Forelimb muscle (tissue), 1 donor: Measurements from ENCODE around the gene UNC5B. TPM values are rescaled to one million over a fixed set of nuclear protein-coding genes. Genes with fewer than 3 reads are reported as not detected.
"Not testable (repeated sequence)": the region's sequence is repeated elsewhere in the genome, so short reads cannot be mapped to it uniquely, and the experiment has no call there.

Experiments used
- DNase-seq: peaks from one replicate; pipeline ENCODE4 v3.0.0-alpha.2; 2013; ENCODE audit warnings: low read depth
- polyA plus RNA-seq: library from polyadenylated mRNA; unstranded; fragments of 120-200 nt; gene quantifications from one replicate; pipeline ENCODE4 v1.2.1, GENCODE V29; 2013; ENCODE audit not compliant: insufficient read length

The UNC5B gene
- polyA plus RNA-seq, 1 donor, result 11.1 TPM

GRCh38 chr10:71209352-71209715 is 3.0 kb upstream of the UNC5B start:
- DNase-seq, result no peak

DNA sequence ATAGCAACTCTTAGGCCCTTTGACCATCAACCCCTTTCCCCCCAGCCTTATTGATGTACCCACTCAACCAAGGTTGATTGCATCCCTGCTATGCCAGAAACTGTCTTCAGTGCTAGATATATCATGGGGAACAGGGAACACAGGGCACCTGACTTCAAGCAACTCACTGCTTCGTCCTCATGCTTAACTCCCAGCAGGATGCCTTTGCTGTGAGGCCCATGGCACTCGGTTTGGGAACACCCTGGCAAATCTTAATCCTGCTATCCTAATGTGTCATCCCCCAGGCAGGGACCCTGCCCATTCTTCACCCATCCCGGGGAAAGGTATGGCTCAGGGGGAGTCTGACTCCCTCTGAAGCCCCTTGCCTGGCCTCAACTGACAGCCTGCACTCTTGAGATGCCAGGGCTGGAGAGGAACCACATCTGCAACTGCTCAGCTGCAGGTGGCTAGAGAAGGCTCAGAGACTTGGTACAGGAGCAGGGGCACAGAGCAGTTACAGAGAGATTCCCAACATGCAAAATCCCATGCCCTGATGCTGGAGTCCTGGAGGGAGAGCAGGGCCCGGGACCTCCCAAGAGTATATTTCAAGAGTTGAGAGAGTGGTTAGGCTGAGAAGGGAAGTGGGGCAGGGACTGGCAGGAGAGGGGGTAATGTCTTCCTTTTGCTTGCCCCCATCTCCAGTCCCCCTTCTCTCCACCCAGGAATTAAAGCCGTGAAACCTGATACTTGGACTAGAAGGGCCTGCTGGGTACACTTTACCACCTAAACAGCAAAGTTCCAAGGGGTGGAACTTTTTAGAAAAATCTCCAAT is 2.4 kb upstream of the UNC5B start:
- no peak for DNase-seq

GRCh38 chr10:71210542-71210871 is 1.9 kb upstream of the UNC5B start:
- DNase-seq, result no peak

DNA sequence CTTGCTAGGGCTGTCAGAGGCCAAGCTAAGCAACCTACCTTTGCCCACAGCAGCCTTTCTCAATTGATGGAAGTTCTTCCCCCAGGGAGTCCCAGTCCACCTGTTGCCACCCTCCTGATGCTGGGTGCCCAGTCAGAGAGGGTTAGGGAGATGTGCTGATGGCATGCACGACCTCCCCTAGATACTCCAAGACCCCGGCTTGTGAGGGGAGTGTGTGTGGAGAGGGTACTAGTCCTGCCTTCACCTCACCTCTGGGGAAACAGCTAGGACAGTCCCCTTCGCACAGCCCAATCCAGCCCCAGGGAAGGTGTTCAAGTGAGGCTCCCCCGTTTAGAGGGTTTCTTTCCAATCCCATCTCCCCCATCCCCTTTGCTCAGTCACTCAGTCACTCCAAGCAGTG is 1.3 kb upstream of the UNC5B start:
- no peak for DNase-seq

GRCh38 chr10:71211775-71212317 is 524 bp upstream of the UNC5B start:
- no peak for DNase-seq

GRCh38 chr10:71213127-71213621 is 804 bp downstream of the UNC5B start:
- DNase-seq, result no peak

DNA sequence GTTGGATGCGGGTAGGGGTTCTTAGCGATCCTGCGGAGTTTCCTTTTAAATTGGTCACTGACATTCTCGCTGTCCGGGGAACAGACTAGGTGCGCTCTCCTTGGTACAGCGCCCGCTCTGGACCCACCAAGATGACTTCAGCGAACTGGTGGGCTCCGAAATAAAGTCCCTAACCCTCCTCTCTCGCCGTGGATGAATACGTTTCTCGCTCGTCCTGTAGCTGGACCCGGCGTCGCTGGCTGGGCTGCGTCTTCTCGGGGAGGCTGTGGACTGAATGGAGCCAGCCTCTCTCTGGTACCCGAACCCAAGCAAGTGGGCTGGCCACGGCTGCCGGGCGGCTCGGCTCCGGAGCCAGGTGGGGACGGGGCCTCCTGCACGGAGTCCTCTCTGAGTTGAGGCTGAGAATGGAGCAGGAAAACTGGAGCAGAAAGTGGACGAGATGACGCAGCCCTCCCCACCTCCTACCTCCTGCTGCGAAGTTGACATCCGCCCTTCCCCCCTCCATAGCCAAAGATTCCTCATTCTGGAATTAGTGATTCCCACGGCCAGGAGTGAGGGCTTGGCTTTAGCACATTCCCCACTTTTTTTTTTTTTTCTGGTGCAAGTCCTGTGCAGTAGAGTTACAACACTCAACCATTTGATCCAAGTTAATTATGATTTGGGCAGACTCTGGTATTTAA is 1.5 kb downstream of the UNC5B start:
- no peak for DNase-seq

DNA sequence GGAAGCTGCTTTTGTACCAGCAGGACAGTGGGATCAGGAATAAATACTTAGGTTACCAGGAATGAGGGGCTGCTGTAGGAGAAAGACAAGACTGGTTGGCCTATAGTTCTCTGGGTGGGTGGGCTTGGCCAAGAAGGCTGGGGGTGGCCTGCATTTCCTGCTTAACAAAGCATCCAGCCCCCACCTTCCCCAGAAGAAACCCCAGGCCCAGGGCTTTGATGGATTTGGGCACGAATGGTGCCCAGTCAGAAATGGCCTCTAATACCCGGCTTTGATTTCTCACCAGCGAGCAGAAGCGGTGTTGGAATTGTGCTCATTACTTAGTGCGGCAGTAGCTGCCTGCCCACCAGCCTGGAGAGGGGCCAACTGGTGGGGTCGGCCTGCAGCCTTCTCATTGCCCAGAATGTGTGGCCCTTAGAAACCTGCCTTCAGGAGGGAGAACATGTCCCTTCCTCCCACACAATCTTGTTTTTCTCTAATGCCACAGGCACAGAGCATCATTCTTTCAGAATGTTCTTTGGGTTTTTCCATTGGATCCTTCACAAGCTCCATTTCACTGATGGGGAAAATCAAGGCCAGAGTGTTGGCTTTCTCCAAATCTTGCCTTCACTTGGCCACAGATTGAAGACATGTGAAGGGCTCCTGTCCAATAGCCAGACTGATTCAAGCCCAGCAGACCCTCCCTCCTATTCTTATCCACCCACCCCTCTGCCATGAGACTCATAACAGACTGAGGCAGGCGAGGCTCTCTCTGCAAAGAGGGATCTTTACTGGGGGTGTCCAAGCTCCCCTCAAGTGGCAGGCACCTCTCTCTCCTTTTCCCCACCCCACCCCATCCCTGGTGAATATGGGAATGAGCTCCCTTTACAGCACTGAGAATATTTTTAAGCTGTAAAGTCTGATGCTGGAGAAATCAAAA is 2.5 kb downstream of the UNC5B start:
- no peak for DNase-seq

GRCh38 chr10:71216363-71216695 is 4.0 kb downstream of the UNC5B start:
- DNase-seq, result no peak

DNA sequence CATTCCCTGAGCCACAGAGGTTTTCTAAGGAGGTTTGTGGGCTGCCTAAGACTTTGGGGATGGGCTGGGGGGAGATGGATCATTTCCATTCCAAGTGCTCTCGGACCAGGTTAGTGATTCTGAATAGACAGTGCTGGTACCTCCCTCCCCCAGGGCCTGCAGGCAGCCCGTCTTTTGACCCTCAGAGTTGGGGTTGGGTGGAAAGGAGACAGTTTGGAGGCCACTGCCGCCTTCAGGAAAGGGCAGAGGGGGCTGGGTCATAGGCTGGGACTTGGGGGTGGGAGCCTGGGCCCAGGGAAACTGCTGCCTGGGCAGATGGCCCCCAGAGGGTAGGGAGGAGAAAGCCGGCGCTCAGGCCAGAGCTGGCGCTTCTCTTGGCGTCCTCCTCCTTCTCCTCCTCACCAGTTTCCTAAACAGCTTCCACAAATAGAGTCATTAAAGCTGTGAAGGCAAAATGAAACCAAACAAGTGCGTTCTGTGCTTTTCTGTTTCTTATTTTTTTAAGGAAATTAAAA is 4.4 kb downstream of the UNC5B start:
- no peak for DNase-seq

GRCh38 chr10:71217266-71218045 is 5.1 kb downstream of the UNC5B start:
- no peak for DNase-seq

GRCh38 chr10:71218046-71218650 is 5.8 kb downstream of the UNC5B start:
- no peak for DNase-seq

GRCh38 chr10:71218651-71219050 is 6.3 kb downstream of the UNC5B start:
- DNase-seq, result no peak

DNA sequence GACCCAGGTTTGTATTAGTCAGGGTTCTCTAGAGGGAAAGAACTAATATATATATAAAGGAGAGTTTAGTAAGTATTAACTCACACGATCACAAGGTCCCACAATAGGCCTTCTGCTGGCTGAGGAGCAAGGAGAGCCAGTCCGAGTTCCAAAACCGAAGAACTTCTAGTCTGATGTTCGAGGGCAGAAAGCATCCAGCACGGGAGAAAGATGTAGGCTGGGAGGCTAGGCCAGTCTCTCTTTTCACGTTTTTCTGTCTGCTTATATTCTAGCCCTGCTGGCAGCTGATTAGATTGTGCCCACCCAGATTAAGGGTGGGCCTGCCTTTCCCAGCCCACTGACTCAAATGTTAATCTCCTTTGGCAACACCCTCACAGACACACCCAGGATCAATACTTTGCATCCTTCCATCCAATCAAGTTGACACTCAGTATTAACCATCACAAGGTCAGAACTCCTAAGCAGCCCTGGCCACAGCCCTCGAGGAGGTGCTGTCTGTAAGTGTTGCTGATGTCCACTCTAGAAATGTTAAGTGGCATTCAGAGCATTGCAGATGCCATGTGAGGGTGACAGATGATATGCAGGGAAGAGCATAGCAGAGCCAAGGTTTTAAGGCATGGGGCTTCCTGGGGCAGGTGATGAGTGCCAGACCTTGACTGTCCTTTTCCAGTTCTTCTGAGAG is 7.0 kb downstream of the UNC5B start:
- DNase-seq, result not testable (repeated sequence)

DNA sequence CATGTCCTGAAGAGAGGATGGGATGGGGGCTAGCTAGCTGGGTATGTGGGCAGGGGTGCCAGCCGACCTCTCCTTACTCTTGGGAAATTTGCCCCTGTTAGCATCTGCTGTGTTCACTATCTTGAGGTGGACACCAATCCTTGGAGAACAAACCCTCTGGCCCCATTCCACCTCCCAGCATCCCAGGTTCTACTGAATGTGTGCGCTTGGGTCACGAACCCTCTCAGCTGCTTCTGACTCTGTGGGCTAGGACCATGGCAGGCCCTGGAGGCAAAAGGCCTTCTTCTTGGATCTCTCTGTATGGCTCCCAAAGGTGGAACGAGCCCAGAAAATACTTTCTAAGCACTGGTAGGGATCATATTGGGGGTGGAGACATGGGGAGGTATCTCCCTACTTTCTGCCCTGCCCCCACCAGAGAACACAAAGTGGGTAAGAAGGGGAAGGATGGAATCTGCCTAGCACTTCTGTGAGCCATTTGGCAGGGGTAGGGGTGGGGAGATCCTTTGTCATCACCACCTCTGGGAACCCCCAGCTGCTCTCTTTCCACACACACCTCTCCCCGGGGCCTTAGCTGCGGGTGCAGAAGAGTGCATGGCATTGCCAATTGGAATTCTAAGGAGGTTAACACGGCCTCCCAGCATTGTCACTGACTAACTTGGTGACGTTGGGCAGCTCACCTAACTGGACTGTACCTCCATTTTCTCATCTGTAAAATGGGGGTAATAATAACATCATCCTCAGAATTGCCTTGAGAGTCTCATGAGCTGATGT is 7.7 kb downstream of the UNC5B start:
- DNase-seq, result no peak

- no peak for DNase-seq
Measured at GRCh38 chr10:71220689-71221540, 8.5 kb downstream of the UNC5B start.

- no peak for DNase-seq
Measured at GRCh38 chr10:71221586-71222202, 9.3 kb downstream of the UNC5B start.
